HEK293T (cell line): ENCODE results near the gene LIMS2.

Experiments used
- ELF4 ChIP-seq: fragments of 450-650 bp; IDR thresholded peaks from 2 replicates; pipeline ENCODE4 v1.6.1; 2017; ENCODE audit warnings: antibody characterized with exemption
- FOXM1 ChIP-seq: fragments of 450-650 bp; IDR thresholded peaks from 2 replicates; pipeline ENCODE4 v1.6.1; 2017; ENCODE audit warnings: mild to moderate bottlenecking, borderline replicate concordance
- SUZ12 ChIP-seq: fragments of 450-650 bp; IDR thresholded peaks from 2 replicates; pipeline ENCODE4 v1.6.1; 2016; ENCODE audit warnings: mild to moderate bottlenecking

GRCh38 chr2:127658146-127658545 lies 17.2 kb downstream of the LIMS2 start:
- no peak for TF ChIP-seq ELF4
- no peak for TF ChIP-seq SUZ12
- TF ChIP-seq FOXM1: no peak
